ENCODE measurements around the gene PER1. TPM values are rescaled to one million over a fixed set of nuclear protein-coding genes. Genes with fewer than 3 reads are reported as not detected.

The PER1 gene
- total and polyA plus RNA-seq, 2 experiments from 2014 or later: 5.1 to 5.9 TPM

DNA sequence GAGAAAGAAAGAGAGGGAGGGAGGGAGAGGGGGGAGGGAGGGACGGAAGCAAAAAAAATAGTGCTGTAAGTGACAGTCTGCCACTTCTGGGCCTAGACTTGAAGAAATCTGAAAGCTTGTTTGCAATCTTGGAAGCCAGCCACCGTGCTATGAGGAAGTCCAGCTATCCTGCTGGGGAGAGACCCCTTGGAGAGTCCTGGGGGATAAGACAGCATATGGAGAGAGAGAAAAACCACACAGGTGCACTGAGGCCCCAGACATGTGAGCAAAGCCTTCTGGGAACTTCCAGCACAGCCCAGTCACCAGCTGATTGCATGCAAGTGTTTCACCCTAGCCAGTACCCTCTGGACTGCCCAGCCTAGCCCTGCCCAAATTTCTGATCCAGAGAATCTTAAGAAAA, 52.1 kb downstream of the PER1 start:
- H3K4me2 ChIP-seq (ENCODE audit: unreplicated experiment): no peak overlapping the region
- H3K9me2 ChIP-seq (ENCODE audit: insufficient read depth): no peaks in the 10 kb centered on the region
- in situ Hi-C loops (cut with MboI): no loop called here
- H3F3A ChIP-seq (ENCODE audit: insufficient read depth): no peaks in the 10 kb centered on the region
- H3K9me3 ChIP-seq (ENCODE audit: low read depth): no peaks in the 10 kb centered on the region
- H3K27ac ChIP-seq: no peak overlapping the region
- H3K4me1 ChIP-seq (ENCODE audit: insufficient read depth): no peaks in the 10 kb centered on the region
- TF ChIP-seq EZH2 (IDR thresholded peaks at IDR 0.05; ENCODE audit: insufficient read depth, poor library complexity, severe bottlenecking) (no peak), EZH2phosphoT487 (IDR thresholded peaks at IDR 0.05; ENCODE audit: insufficient read depth, low read depth) (no peak)
- no peak for DNase-seq
- H3K36me3 ChIP-seq (ENCODE audit: low read depth): no peaks in the 10 kb centered on the region
- H3K27me3 ChIP-seq (replicated peaks; ENCODE audit: insufficient read depth): peaks cover 14% of the 10 kb centered on the region
- H3K79me2 ChIP-seq (ENCODE audit: insufficient read depth): no peaks in the 10 kb centered on the region
- 44 to 45% methylated on average over 1 to 2 of the region's 2 CpGs for WGBS, 2 experiments (ENCODE audit: low coverage in 1 of 2, low lambda C conversion rate in 2 of 2, missing lambda C conversion rate in 2 of 2)
- no peak overlapping the region for H3K9ac ChIP-seq
- H4K20me1 ChIP-seq (ENCODE audit: insufficient read depth): no peaks in the 10 kb centered on the region
- no peak overlapping the region for H2AFZ ChIP-seq
- H3K4me3 ChIP-seq: no peak overlapping the region

DNA sequence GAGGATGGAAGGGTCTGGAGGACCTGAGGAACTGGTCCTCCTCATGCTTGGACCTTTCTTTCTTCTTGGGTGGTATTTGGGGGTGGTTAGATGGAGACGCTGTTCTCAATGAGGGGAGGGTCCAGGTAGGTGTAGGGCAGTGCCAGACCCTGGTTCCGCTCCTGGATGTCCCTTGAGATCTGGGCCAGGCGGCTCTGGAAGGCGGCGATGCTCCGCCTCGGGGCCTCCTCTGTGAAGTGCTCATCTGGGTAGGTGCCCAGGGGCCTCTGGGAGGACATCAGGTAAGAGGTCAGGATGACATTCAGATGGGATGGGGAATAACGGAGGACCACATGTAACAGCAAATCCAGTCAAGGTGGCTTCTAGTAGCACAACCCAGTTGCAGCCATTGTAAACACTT, 55.7 kb downstream of the PER1 start:
- Histone ChIP-seq H3K36me3 (ENCODE audit: low read depth) (no peaks in the 10 kb centered on the region), H2AFZ (no peak overlapping the region), H3K9me3 (ENCODE audit: low read depth) (no peaks in the 10 kb centered on the region), H3K4me3 (no peak overlapping the region), H3K9me2 (ENCODE audit: insufficient read depth) (no peaks in the 10 kb centered on the region), H3K27ac (no peak overlapping the region), H3K4me1 (ENCODE audit: insufficient read depth) (0 out of 2 replicates have a peak, but pooled peaks cover 3% of the 10 kb centered on the region), H3K79me2 (ENCODE audit: insufficient read depth) (no peaks in the 10 kb centered on the region), H3F3A (ENCODE audit: insufficient read depth) (no peaks in the 10 kb centered on the region), H3K9ac (no peak overlapping the region), H3K27me3 (replicated peaks; ENCODE audit: insufficient read depth) (peaks cover 17% of the 10 kb centered on the region), H3K4me2 (ENCODE audit: unreplicated experiment) (no peak overlapping the region), H4K20me1 (ENCODE audit: insufficient read depth) (no peaks in the 10 kb centered on the region)
- WGBS, 2 experiments (ENCODE audit: low coverage in 1 of 2, low lambda C conversion rate in 2 of 2, missing lambda C conversion rate in 2 of 2): 70 to 79% methylated on average over 8 of the region's 8 CpGs
- in situ Hi-C loops (cut with MboI): no loop called here
- no peak for DNase-seq
- TF ChIP-seq EZH2phosphoT487 (IDR thresholded peaks at IDR 0.05; ENCODE audit: insufficient read depth, low read depth): no peak
- TF ChIP-seq EZH2 (IDR thresholded peaks at IDR 0.05; ENCODE audit: insufficient read depth, poor library complexity, severe bottlenecking): no peak

DNA sequence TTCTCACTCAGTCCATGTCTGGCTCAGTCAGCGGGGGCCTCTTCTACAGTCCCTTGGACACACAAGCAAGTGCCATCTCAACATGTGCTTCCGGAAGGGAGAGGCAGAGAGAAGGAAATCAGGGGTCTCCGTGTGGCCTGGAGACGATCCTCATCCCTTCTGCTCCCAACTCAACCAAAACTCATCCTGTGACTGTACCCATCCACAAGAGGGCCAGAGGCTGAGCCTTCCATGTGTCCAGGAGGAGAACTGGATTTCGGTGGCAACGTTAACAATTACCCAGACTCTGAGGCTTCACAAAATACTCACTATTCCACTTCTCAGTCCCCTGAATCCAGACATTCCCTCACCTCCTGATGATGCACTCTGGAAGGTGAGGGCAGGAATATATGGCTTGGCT, 56.8 kb downstream of the PER1 start:
- Histone ChIP-seq H3K9me3 (ENCODE audit: low read depth) (no peaks in the 10 kb centered on the region), H3K36me3 (ENCODE audit: low read depth) (no peaks in the 10 kb centered on the region), H2AFZ (no peak overlapping the region), H3K9me2 (ENCODE audit: insufficient read depth) (no peaks in the 10 kb centered on the region), H3K79me2 (ENCODE audit: insufficient read depth) (no peaks in the 10 kb centered on the region), H3K27ac (no peak overlapping the region), H4K20me1 (ENCODE audit: insufficient read depth) (no peaks in the 10 kb centered on the region), H3K27me3 (replicated peaks; ENCODE audit: insufficient read depth) (peaks cover 24% of the 10 kb centered on the region), H3K4me2 (ENCODE audit: unreplicated experiment) (no peak overlapping the region), H3K9ac (no peak overlapping the region), H3F3A (ENCODE audit: insufficient read depth) (no peaks in the 10 kb centered on the region), H3K4me1 (ENCODE audit: insufficient read depth) (0 out of 2 replicates have a peak, but pooled peaks cover 3% of the 10 kb centered on the region), H3K4me3 (no peak overlapping the region)
- 57 to 60% methylated on average over 6 of the region's 6 CpGs for WGBS, 2 experiments (ENCODE audit: low coverage in 1 of 2, low lambda C conversion rate in 2 of 2, missing lambda C conversion rate in 2 of 2)
- DNase-seq: no peak
- no peak for TF ChIP-seq EZH2phosphoT487 (IDR thresholded peaks at IDR 0.05; ENCODE audit: insufficient read depth, low read depth)
- TF ChIP-seq EZH2 (IDR thresholded peaks at IDR 0.05; ENCODE audit: insufficient read depth, poor library complexity, severe bottlenecking): no peak
- in situ Hi-C loops (cut with MboI): no loop called here

- no peak for DNase-seq
- Histone ChIP-seq H3K27me3 (replicated peaks; ENCODE audit: insufficient read depth) (peaks cover 34% of the 10 kb centered on the region), H2AFZ (no peak overlapping the region), H3K4me2 (ENCODE audit: unreplicated experiment) (no peak overlapping the region), H4K20me1 (ENCODE audit: insufficient read depth) (no peaks in the 10 kb centered on the region), H3K9ac (no peak overlapping the region), H3K79me2 (ENCODE audit: insufficient read depth) (no peaks in the 10 kb centered on the region), H3K4me3 (no peak overlapping the region), H3K4me1 (ENCODE audit: insufficient read depth) (0 out of 2 replicates have a peak, but pooled peaks cover 3% of the 10 kb centered on the region), H3K9me3 (ENCODE audit: low read depth) (no peaks in the 10 kb centered on the region), H3K36me3 (ENCODE audit: low read depth) (no peaks in the 10 kb centered on the region), H3F3A (ENCODE audit: insufficient read depth) (no peaks in the 10 kb centered on the region), H3K27ac (no peak overlapping the region), H3K9me2 (ENCODE audit: insufficient read depth) (no peaks in the 10 kb centered on the region)
- in situ Hi-C loops (cut with MboI): no loop called here
- no peak for TF ChIP-seq EZH2phosphoT487 (IDR thresholded peaks at IDR 0.05; ENCODE audit: insufficient read depth, low read depth)
- TF ChIP-seq EZH2 (IDR thresholded peaks at IDR 0.05; ENCODE audit: insufficient read depth, poor library complexity, severe bottlenecking): no peak
- 43 to 48% methylated on average over 9 of the region's 9 CpGs for WGBS, 2 experiments (ENCODE audit: low coverage in 1 of 2, low lambda C conversion rate in 2 of 2, missing lambda C conversion rate in 2 of 2)
Measured at GRCh38 chr17:8091033-8091687, 61.0 kb downstream of the PER1 start.

MicroRNA genes within 50 kb of the gene (microRNA counts, 767-probe panel; counts per million panel counts)
- 447 counts per million, percentile 86 among the panel's probes with 10 or more counts for microRNA hsa-miR-4521

Small RNAs within 50 kb of the gene (microRNA-seq; reads per million reads assigned to microRNA genes)
- gene MIR4521 (ENCODE audit: borderline number of aligned reads) (20.5 reads per million, percentile 28 among the genes with 10 or more reads in this experiment), gene MIR6883 (ENCODE audit: borderline number of aligned reads) (not detected)

Other genes with a start within 250 kb of the PER1 start
- 4.3 and 15.3 TPM in 2 replicates for gene RNF227, start 236.1 kb downstream of the PER1 start, total RNA-seq (2014; rRNA removed; shearing (Covaris generic))
- 3.1 and 4.3 TPM in 2 replicates for gene RNF227, start 236.1 kb downstream of the PER1 start, polyA plus RNA-seq (2016; fragmentation: Nextera tagmentation; extraction: Ambion mirVana)
- 0.22 TPM in 1 of 2 replicates, not detected in the other for gene KCNAB3, start 222.5 kb downstream of the PER1 start, total RNA-seq (2014; rRNA removed; shearing (Covaris generic))
- 0.08 and 0.24 TPM in 2 replicates for gene KCNAB3, start 222.5 kb downstream of the PER1 start, polyA plus RNA-seq (2016; fragmentation: Nextera tagmentation; extraction: Ambion mirVana)
- 35.8 and 37.8 TPM in 2 replicates for gene TRAPPC1, start 220.5 kb downstream of the PER1 start, total RNA-seq (2014; rRNA removed; shearing (Covaris generic))
- 321 and 343 TPM in 2 replicates for gene TRAPPC1, start 220.5 kb downstream of the PER1 start, polyA plus RNA-seq (2016; fragmentation: Nextera tagmentation; extraction: Ambion mirVana)
- gene CNTROB, start 220.2 kb downstream of the PER1 start, total RNA-seq (2014; rRNA removed; shearing (Covaris generic)): 17.9 and 27.2 TPM in 2 replicates
- 19.4 and 21.2 TPM in 2 replicates for gene CNTROB, start 220.2 kb downstream of the PER1 start, polyA plus RNA-seq (2016; fragmentation: Nextera tagmentation; extraction: Ambion mirVana)
- 0.22 and 0.89 TPM in 2 replicates for gene GUCY2D, start 149.8 kb downstream of the PER1 start, total RNA-seq (2014; rRNA removed; shearing (Covaris generic))
- gene GUCY2D, start 149.8 kb downstream of the PER1 start, polyA plus RNA-seq (2016; fragmentation: Nextera tagmentation; extraction: Ambion mirVana): 0.05 TPM in 1 of 2 replicates, not detected in the other
- not detected in 2 replicates for gene ALOX15B, start 113.3 kb downstream of the PER1 start, total RNA-seq (2014; rRNA removed; shearing (Covaris generic))
- not detected in 2 replicates for gene ALOX15B, start 113.3 kb downstream of the PER1 start, polyA plus RNA-seq (2016; fragmentation: Nextera tagmentation; extraction: Ambion mirVana)
- gene ALOX12B, start 64.7 kb downstream of the PER1 start, total RNA-seq (2014; rRNA removed; shearing (Covaris generic)): not detected in 2 replicates
- gene ALOX12B, start 64.7 kb downstream of the PER1 start, polyA plus RNA-seq (2016; fragmentation: Nextera tagmentation; extraction: Ambion mirVana): not detected in 2 replicates
- under 0.01 TPM in 1 of 2 replicates, not detected in the other for gene ALOXE3, start 33.9 kb downstream of the PER1 start, total RNA-seq (2014; rRNA removed; shearing (Covaris generic))
- 0.11 and 0.19 TPM in 2 replicates for gene ALOXE3, start 33.9 kb downstream of the PER1 start, polyA plus RNA-seq (2016; fragmentation: Nextera tagmentation; extraction: Ambion mirVana)
- not detected in 2 replicates for gene HES7, start 28.3 kb downstream of the PER1 start, total RNA-seq (2014; rRNA removed; shearing (Covaris generic))
- gene HES7, start 28.3 kb downstream of the PER1 start, polyA plus RNA-seq (2016; fragmentation: Nextera tagmentation; extraction: Ambion mirVana): not detected in 2 replicates
- gene VAMP2, start 10.5 kb upstream of the PER1 start, total RNA-seq (2014; rRNA removed; shearing (Covaris generic)): 6.2 and 6.5 TPM in 2 replicates
- 25.5 and 27.1 TPM in 2 replicates for gene VAMP2, start 10.5 kb upstream of the PER1 start, polyA plus RNA-seq (2016; fragmentation: Nextera tagmentation; extraction: Ambion mirVana)
- 11.6 TPM in 2 replicates for gene TMEM107, start 24.0 kb upstream of the PER1 start, total RNA-seq (2014; rRNA removed; shearing (Covaris generic))
- gene TMEM107, start 24.0 kb upstream of the PER1 start, polyA plus RNA-seq (2016; fragmentation: Nextera tagmentation; extraction: Ambion mirVana): 20.6 and 20.9 TPM in 2 replicates
- 3.9 and 5.6 TPM in 2 replicates for gene BORCS6, start 37.8 kb upstream of the PER1 start, total RNA-seq (2014; rRNA removed; shearing (Covaris generic))
- 3.4 and 4.5 TPM in 2 replicates for gene BORCS6, start 37.8 kb upstream of the PER1 start, polyA plus RNA-seq (2016; fragmentation: Nextera tagmentation; extraction: Ambion mirVana)
- gene AURKB, start 58.2 kb upstream of the PER1 start, total RNA-seq (2014; rRNA removed; shearing (Covaris generic)): 9.4 and 18.4 TPM in 2 replicates
- 22.9 and 24.1 TPM in 2 replicates for gene AURKB, start 58.2 kb upstream of the PER1 start, polyA plus RNA-seq (2016; fragmentation: Nextera tagmentation; extraction: Ambion mirVana)
- gene CTC1, start 95.7 kb upstream of the PER1 start, total RNA-seq (2014; rRNA removed; shearing (Covaris generic)): 2.0 and 7.0 TPM in 2 replicates
- gene CTC1, start 95.7 kb upstream of the PER1 start, polyA plus RNA-seq (2016; fragmentation: Nextera tagmentation; extraction: Ambion mirVana): 5.4 and 6.0 TPM in 2 replicates
- 13.4 and 33.0 TPM in 2 replicates for gene PFAS, start 96.9 kb upstream of the PER1 start, total RNA-seq (2014; rRNA removed; shearing (Covaris generic))
- 14.8 and 16.0 TPM in 2 replicates for gene PFAS, start 96.9 kb upstream of the PER1 start, polyA plus RNA-seq (2016; fragmentation: Nextera tagmentation; extraction: Ambion mirVana)
- 4.8 and 13.8 TPM in 2 replicates for gene RANGRF, start 136.3 kb upstream of the PER1 start, total RNA-seq (2014; rRNA removed; shearing (Covaris generic))
- 29.7 and 30.3 TPM in 2 replicates for gene RANGRF, start 136.3 kb upstream of the PER1 start, polyA plus RNA-seq (2016; fragmentation: Nextera tagmentation; extraction: Ambion mirVana)
- 0.65 and 2.0 TPM in 2 replicates for gene SLC25A35, start 143.0 kb upstream of the PER1 start, total RNA-seq (2014; rRNA removed; shearing (Covaris generic))
- gene SLC25A35, start 143.0 kb upstream of the PER1 start, polyA plus RNA-seq (2016; fragmentation: Nextera tagmentation; extraction: Ambion mirVana): 1.2 and 2.0 TPM in 2 replicates
- gene ARHGEF15, start 157.8 kb upstream of the PER1 start, total RNA-seq (2014; rRNA removed; shearing (Covaris generic)): not detected in 2 replicates
- not detected in 2 replicates for gene ARHGEF15, start 157.8 kb upstream of the PER1 start, polyA plus RNA-seq (2016; fragmentation: Nextera tagmentation; extraction: Ambion mirVana)
- not detected in 2 replicates for gene ODF4, start 187.4 kb upstream of the PER1 start, total RNA-seq (2014; rRNA removed; shearing (Covaris generic))
- gene ODF4, start 187.4 kb upstream of the PER1 start, polyA plus RNA-seq (2016; fragmentation: Nextera tagmentation; extraction: Ambion mirVana): not detected in 2 replicates
- gene RPL26, start 230.8 kb upstream of the PER1 start, total RNA-seq (2014; rRNA removed; shearing (Covaris generic)): 2,122 and 2,233 TPM in 2 replicates
- 497 and 522 TPM in 2 replicates for gene RPL26, start 230.8 kb upstream of the PER1 start, polyA plus RNA-seq (2016; fragmentation: Nextera tagmentation; extraction: Ambion mirVana)
- not detected in 2 replicates for gene RNF222, start 245.4 kb upstream of the PER1 start, total RNA-seq (2014; rRNA removed; shearing (Covaris generic))
- gene RNF222, start 245.4 kb upstream of the PER1 start, polyA plus RNA-seq (2016; fragmentation: Nextera tagmentation; extraction: Ambion mirVana): not detected in 2 replicates